Stimulated activated CD4-positive, alpha-beta T cell treated with anti-CD3 and anti-CD28 coated beads, Interleukin-15, amount 100 ng/mL, for 48 hours (primary cell): Measurements from ENCODE around the gene AP1G2.

Source experiments
- DNase-seq, 2 donors: peaks; one replicate each; pipeline ENCODE4 v3.0.0-alpha.2; 2020; ENCODE audit warnings: low read depth in 2 of 2

Gene AP1G2

DNA sequence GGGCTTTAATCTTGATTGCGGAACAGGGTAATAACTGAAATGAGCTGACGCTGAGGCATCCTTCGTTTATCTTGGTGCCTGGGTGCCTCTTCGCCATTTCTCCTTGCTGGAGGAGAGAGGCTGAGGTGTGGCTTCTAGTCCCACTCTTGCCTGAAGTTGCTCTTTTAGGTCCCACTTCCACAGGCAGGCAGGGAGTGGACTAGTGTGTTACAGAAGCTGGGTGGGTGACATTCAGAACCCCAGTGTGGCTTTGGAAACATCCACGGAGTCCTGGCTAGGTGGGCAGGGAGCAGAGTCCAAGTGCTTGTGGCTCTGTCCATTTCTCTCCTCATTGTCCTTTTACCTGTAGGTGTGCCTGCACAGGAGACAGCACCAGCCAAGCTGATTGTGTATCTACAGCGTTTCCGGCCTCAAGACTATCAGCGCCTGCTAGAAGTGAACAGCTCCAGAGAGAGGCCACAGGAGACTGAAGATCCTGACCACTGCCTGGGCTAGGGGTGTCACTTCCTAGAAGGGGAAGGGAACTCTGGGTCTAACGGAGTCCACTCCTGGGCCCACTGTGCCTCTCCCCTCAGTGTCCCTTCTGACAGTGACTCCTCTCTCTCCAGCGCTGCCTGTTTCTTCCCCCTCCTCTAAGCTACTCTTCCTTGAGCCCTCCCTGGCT is 9.1 kb downstream of the AP1G2 start:
- no peak for DNase-seq

DNA sequence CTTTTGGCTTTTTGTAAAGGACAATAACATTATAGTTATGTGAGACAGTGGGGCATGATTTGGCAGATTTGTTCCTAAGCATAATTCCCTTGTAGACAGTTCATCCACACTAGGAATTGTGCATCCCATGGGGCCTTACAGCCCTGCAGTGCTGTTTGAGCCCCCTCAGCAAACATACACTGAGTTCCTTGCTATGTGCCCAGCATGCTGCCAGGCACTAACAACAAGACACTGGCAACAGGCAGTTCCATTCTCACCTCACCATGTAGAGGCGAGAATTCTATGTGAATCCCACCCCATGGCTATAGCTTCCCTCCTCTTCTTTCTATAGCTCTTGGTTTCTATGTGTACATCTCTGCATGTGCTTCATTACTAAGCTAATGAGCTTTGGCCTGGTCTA is 9.6 kb downstream of the AP1G2 start:
- no peak for DNase-seq

DNA sequence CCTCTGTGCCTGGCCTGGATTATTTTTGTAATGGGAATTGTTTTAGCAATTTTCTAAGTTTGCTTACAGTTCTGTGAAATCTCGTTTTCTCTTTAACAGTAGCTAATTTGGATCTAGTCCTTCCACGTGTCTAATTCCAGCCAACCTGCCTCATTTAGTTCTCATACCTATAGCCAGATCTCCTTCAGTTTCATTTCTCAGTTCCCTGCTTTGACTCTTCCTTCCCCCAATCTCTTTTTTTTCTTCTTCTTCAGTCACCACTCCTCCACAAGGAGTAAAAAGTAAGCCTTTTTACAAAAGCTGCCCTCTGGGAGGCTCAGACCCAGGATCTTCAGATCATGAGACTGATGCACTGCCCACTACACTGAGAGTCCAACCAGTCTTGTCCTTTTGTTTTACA is 10.1 kb downstream of the AP1G2 start:
- no peak for DNase-seq

DNA sequence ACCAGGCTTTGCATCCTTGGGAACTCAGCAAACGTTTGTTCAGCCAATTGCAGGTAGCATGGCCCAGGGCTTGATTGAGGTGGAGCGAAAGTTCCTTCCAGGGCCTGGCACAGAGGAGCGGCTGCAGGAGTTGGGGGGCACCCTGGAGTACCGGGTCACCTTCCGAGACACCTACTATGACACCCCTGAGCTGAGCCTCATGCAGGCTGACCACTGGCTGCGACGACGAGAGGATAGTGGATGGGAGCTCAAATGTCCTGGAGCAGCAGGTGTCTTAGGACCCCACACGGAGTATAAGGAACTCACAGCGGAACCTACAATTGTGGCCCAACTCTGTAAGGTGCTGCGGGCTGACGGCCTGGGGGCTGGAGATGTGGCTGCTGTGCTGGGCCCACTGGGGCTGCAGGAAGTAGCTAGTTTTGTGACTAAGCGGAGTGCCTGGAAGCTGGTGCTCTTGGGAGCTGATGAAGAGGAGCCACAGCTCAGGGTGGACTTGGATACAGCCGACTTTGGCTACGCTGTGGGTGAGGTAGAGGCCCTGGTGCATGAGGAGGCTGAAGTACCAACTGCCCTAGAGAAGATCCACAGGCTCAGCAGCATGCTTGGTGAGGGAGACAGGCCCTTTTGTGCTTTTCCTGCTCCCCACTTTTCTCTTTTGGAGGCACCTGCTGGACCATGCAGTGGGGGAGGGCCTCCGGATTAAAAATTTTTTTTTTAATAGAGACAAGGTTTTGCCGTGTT is 10.7 kb downstream of the AP1G2 start:
- DNase-seq = no peak

DNA sequence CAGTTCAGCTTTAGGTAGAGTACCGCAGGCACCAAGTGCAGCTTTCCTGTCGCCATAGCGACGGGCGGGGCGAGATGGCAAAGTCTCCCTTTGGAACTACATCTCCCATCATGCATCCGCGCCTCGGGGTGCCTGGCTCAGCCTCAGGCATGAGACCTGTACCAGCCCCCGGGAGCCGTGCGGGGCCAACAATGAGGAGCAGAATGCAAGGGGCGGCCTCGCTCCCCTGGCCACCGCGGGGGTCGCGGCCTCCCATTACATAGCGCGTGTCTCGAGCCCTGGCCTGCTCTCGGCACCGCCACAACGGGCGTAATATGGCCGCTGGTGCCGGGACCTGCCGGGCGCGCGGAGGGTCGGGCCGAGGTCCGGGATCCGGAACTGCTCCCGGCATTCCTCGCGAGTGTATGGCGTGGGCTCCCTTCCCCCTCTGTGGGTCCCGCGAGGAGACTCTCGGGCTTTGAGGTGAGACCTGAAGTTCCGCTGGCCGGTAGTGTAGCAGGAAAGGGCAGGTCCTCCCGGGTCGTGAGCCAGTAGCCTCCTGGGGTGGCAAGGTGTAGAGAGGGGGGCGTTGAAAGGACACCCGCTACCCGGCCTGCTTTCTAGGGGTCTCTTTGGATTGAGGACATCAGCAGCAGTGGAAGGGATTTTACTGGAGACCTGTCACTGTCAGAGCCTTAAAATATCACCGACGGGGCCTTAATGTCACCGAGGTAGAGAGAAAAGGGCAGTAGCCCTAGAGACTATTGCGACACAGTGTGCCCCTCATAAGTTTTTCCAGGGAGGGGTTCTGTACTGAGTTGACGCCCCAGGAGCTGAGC is 11.5 kb downstream of the AP1G2 start, which contains the start of gene THTPA:
TSS of gene THTPA (plus strand) at position 390 of the 818 bp plus-strand sequence. CDS start 487 bp downstream, outside the sequence.
- DNase-seq = peak; percentile 89

DNA sequence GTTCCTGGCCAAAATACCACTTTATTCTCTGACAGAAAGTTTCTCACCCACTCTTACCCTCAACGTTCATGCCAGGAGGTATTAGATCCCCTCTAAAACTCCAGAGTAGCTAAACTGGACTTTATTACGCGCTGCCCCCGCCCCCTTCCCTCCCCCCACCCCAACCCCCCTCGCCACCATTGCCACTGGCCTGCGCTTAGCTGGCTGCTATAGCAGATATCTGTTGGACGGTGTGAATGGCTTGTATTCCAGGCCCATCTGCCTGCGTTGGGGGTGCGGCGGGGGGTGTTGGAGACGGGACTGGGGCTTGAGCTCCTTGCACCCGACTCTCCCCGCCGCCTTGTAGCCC is 12.1 kb downstream of the AP1G2 start:
- no peak for DNase-seq

DNA sequence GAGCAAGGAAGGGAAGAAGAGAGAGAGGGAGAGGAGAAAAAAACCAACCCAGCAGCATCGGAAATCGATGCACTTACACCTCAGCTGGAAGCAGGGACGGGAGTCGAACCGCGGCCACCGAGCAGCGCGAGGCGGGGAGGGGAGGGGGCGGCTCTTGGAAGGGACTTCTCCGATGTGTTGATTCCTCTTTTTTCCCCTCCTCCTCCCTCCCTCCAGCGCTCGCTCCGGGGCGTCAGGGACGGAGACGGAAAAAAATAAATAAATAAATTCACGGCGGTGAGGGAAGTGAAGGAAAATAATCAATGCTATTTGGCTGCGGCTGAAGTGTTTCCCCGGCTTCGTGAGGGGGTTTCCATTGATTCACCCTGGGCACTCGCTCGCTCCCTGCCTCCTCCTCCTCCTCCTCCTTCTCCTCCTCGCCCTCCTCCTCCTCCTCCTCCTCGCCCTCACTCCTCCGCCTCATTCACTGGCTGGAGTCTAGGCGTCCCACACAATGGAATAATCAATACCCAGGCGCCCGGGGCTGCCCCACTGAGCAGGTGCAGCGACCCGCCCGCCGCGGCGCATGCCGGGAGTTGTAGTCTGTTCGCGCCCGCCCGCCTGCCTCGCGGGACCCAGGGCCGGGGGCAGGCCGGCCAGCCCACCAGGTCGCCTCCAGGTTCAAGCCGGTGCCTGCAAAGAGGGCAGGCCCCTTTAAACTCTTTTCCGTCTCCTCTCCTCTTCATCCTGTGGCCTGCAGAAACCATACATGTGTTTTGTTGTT is 16.1 kb downstream of the AP1G2 start, which contains the start of gene ZFHX2:
TSS of gene ZFHX2 (minus strand) at position 500 of the 763 bp plus-strand sequence. CDS start 16,440 bp downstream, outside the sequence.
- peak; percentile 47 to 72 for DNase-seq

DNA sequence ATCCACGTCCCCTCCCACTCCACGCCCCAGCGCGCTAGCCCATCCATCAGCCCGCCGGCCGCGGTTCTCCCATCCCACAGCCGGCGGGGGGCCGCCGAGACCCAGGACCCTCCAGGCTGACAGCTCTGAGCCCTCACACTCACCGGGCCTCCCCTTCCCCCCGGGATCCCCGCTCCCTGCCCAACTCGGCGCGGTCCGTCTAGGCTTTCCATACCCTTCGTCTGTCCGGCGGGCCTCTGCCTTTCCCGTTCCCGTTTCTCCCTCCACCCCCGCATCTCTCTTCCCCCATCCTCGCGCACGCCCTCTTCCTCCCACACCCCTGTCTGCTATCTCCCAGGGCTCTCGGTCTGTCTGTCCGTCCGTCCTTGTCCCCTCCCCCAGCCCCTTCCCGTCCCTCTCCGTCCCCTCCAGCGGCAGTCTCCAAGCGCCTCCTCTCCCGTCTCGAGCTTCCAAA is 16.8 kb downstream of the AP1G2 start:
- DNase-seq = no peak

DNA sequence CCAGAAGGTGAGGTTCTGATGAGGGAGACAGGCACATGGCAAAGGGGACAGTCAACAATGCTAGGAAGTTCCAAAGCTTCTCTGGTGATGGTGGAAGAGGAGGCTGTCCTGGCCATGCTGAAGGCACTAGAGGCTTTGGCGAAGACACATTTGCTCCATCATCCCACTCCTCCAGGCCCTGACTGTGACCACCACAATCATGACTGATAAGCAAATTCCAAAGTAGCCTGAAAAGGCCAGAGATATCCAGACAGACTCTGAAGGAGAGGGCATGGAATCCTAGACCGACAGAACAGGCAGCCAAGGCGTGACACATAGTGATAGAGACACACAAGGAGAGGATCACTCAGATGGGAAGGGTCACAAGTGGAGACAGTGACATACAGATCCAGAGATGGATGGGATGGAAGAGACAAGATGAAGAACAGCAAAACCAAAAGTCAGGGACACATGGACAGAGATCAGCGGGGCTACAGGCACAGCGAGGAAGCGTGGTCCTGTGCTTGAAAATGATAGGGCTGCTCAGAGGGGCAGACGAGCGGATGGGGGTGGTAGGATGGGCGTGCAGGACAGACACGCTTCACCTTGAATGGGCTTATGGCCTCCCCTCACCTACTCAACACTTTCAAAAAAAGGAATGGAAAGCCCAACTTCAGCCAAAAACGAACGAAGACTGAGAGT is 17.3 kb downstream of the AP1G2 start:
- no peak for DNase-seq

DNA sequence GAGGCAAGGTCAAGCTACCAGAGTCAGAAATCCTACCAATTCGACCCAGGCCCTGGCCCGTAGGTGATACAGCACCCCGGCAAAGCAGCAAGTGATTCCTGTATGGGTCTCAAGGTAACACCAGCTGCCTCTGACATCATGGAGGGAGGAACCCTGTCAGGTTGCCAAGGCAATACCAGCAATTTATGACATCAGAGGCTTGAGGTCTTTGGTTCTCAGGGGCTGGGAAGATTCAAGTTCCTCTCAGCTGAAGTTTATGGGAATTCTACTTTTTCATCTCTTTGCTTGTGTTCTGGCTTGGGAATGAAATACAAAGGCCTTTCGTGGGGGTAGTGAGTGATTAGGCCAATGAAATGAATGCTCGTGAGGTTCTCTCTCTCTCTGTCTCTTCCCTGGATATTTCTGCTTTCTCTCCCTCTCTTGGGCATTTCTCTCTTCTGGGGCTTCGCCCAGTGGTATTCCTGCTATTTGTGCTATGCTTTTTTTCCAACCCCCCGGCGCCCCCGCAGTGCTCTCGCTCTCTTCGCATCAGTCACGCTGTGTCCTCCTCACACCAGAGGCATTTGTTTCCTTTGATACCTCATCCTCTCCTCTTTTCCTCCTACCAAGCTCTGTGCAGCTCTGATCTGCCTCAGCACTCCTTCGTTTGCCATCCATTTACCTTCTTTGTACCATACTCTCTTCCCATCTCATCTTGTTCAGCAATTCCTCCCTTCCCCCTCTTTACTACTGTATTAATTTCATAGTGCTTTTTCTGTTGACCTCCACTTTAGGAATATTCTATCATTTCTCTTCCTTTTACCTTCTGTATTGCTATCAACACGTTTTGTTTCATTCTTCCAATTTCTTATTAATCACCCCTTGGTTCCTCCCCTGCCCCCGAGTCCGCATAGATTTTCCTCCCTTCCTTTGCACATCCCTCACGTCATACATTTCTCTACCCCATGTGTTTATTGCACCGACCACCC is 19.0 kb downstream of the AP1G2 start:
- DNase-seq = no peak

DNA sequence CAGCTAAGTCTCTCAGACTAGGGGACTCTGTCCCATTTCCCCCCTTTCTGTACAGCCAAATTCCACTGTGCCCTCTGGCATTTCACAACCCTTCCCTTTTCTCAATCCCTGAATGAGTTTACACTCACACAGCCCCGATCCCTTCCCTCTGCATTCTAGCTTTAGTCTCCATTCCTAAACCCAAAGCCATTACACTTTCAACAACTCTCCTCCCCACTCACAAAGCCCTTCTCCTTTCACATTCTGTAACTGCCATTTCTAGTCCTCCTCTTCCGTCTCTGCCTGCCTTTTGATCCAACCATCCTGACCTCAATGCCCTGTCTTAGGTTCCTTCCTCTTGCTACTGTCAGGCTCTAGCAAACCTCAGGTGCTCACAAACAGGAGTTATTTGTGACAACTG is 19.7 kb downstream of the AP1G2 start:
- no peak for DNase-seq

DNA sequence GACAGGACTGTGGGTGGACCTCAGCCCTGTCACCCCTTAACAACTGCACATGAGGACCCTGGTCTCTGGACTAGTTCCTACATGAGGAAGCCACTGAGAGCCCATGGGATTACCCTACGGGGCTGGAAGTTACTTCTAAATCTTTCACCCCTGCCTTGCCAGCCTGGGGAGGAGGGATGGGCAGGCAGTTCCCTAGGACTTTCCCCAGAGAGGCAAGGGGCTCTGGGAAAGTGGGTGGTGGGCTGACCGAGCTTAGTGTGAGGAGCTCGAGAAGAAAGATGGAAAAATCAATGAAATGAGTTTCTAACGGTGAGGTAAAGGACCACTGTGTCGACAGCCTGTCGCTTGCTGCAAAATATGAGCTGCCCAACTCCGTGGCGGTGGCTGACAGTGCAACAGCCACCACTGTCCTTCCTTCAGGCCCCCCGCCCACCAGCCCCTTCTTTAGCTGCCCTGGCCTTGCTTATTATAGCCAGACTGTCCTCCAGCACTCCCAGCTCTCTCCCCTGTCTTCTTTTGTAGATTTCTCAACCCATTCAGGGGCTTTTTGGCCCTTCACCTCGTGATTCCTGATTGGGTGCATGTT is 21.0 kb downstream of the AP1G2 start:
- no peak for DNase-seq

DNA sequence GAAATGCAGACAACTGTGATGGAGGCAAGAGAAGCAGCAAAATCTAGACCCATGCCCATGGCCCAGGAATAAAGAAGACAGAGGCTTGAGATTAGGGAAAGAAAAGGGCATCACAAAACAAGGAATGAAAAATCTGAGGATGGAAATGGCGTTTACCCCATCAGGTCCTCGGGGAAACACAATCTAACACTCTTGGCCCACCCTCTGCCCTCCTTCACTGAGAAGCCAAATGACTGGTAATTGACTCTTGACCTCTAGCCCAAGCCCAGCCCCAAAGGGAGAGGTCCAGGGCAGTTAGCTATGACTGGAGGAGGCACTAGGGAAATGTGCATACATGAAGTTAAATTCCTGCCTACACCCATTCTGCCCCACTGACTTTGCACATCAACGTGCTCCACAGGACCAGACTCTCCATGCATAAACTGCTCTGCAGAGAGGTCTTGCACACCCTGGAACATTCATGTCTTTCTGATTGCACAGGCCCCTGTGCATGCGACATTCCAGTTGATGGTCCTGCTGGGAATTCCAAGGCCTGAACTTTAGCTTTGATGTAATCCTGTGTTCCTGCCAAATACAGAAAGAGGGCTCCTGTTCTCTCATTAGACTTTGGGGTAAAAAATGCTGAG is 21.7 kb downstream of the AP1G2 start:
- no peak for DNase-seq

DNA sequence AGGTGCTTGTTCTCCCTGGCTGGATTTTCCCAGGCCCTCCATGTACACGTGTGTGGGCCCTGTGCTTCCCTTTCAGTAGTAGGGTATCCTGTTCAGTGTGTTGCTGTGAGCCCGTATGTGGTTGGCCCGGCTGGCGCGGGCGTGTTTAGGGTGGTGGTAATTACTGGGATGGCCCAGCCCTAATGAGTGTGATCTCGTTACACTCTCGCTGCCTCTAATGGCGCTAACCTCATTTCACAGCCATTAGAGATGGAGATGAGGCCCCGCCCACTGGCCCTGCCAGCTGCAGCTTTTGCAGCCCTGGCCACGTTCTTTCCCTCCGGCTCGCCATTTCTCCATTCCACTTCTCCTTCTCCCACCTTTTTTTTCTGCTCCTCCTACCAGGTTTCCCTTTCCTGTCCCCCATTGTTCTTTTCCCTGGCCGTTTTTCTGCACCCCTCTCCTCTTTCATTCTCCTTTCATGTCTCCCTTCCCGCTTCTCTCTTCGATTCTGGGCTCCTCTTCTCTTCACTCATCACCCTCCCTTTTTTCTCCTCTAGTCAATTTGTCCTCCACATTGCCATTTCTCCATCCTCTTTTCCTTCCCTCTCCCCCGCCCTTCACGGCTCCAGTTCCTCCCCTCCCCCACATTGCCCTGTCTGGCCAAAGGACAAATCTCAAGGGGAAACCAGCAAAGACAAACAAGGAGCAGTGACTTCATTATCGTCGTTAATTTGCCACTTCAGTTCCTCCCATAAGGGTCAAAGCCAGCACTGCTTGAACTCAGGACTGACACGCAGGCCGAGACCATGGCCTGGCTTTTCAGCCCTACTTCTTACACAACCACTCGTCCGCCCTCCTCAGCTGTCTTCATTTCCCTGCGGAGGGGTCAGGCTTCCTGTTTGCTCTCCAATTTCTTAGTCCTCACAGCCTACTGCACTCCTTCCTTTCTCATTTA is 22.8 kb downstream of the AP1G2 start:
- DNase-seq = no peak

DNA sequence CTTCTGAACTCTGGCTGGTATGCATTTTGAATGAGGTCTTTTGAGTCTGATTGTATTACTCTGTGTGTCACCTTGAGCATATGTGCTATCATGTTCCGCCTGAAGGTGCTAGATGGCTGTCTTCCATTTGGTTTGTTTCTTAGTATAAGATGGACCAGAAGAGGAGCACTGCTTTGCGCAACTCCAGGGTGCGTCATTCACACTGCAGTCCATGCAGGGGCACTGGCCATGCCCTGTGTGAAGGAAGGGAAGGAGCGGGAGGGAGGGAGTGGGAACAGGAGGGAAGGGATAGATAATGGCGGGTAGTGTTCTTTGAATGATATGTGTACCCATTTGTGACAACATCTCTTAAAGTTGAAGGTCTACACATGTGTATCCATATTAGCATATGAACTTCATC is 24.2 kb downstream of the AP1G2 start:
- DNase-seq = no peak

DNA sequence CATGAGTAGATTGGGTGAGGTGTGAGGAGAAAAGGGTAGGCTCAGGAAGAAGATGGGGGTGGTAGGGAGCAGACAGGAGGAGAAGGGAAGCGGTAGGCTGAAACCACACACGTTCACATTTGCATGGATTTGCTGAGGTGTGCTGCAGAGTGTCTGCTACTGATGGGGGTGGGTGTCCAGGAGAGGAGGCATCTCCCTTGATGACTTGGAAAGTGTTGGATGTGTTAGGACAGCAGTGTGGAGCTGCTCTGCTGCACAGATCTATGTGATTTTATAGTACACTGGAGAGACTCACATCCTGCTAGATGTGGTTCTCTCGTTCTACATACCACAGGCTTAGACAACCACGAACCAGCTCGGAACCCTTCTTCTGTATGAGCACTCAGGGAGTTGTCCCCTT is 25.3 kb downstream of the AP1G2 start:
- DNase-seq = no peak

DNA sequence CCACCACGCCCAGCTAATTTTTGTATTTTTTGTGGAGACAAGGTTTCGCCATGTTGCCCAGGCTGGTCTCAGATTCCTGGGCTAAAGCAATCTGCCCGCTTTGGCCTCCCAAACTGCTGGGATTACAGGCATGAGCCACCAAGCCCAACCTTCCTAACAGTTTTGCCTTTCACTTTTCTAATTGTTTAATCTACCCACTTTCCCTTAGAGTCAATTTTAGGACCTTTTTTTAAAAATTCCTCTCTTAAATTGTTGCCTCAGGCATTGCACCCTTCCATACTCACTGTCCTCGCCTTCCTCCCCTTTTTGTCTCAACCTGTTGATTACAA is 27.5 kb downstream of the AP1G2 start:
- no peak for DNase-seq
